Calu3 (cell line): ENCODE measurements around the gene PRKN. TPM values are rescaled to one million over a fixed set of nuclear protein-coding genes. Genes with fewer than 3 reads are reported as not detected.

ENCODE experiments used
- BruUV-seq: library from RNA; stranded (reverse); fragments of 400-500 nt; replicated peaks from 2 replicates; lab custom pipeline; 2021; lab: Mats Ljungman, UMichigan
- CTCF ChIA-PET: fragments of 300-600 bp; sonication (Branson Sonifier 250); formaldehyde crosslinking; loops from one replicate; lab custom pipeline; 2022; ENCODE audit warnings: antibody characterized with exemption; lab: Charles Lee
- DNase-seq: peaks from one replicate; pipeline ENCODE4 v3.0.0; 2022
- H3K27ac Mint-ChIP-seq: one replicate; pipeline ENCODE4 v1.8.0; 2022; ENCODE audit warnings: mixed read lengths; ENCODE audit not compliant: unreplicated experiment
- H3K27me3 Mint-ChIP-seq: one replicate; pipeline ENCODE4 v1.8.0; 2022; ENCODE audit warnings: mixed read lengths; ENCODE audit not compliant: unreplicated experiment
- H3K36me3 Mint-ChIP-seq: one replicate; pipeline ENCODE4 v1.8.0; 2022; ENCODE audit warnings: mild to moderate bottlenecking, moderate library complexity, mixed read lengths; ENCODE audit not compliant: insufficient read depth, unreplicated experiment
- H3K4me1 Mint-ChIP-seq: one replicate; pipeline ENCODE4 v1.8.0; 2022; ENCODE audit warnings: mild to moderate bottlenecking, low read depth, mixed read lengths; ENCODE audit not compliant: unreplicated experiment
- H3K4me3 Mint-ChIP-seq: one replicate; pipeline ENCODE4 v1.8.0; 2022; ENCODE audit warnings: mild to moderate bottlenecking, low read depth, moderate library complexity, mixed read lengths; ENCODE audit not compliant: unreplicated experiment
- H3K9me3 Mint-ChIP-seq: one replicate; pipeline ENCODE4 v1.8.0; 2022; ENCODE audit warnings: low read depth, mixed read lengths; ENCODE audit not compliant: unreplicated experiment
- CTCF ChIP-seq: fragments of 200-600 bp; IDR thresholded peaks from one replicate; pipeline ENCODE4 v1.8.0; 2022; ENCODE audit warnings: antibody characterized with exemption; ENCODE audit not compliant: unreplicated experiment
- intact Hi-C: fragments of 100-400 bp; cut with micrococcal nuclease; formaldehyde crosslinking; loops from one replicate; pipeline ENCODE4 v1.10.0; 2022; ENCODE audit not compliant: unreplicated experiment
- total RNA-seq: library from RNA; stranded (reverse); gene quantifications from 2 replicates; pipeline ENCODE4 v1.2.3, GENCODE V29; 2022

Gene PRKN
- total RNA-seq, 1 experiment from 2014 or later: 3.8 TPM

DNA sequence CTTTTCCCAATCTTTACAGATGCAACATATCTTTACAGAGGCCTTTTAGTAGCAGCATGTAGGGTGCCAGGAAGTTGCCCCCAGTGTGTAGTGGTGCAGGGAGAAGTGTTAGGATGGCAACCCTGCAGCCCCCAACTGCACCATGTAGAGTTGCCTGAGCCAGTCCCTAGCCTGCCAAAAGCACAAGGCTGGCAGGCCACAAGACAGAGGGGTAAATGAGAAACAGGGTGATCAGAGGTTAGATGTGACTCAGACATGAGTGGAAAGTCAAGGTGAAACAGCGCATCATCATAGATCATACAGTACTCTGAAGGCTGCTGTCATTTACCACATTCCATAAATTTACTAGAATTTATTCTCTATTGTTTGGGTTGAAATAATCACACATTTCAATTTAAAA, 467.5 kb downstream of the PRKN start:
- H3K27ac Mint-ChIP-seq: no peak overlapping the region
- H3K27me3 Mint-ChIP-seq: no peaks in the 10 kb centered on the region
- CTCF ChIA-PET: no interaction called here
- BruUV-seq: no TSS peak
- no peak for DNase-seq
- no peaks in the 10 kb centered on the region for H3K36me3 Mint-ChIP-seq
- TF ChIP-seq CTCF: no peak
- H3K4me3 Mint-ChIP-seq: no peak overlapping the region
- intact Hi-C loops: no loop called here
- H3K4me1 Mint-ChIP-seq: no peaks in the 10 kb centered on the region
- H3K9me3 Mint-ChIP-seq: peaks cover 7% of the 10 kb centered on the region

DNA sequence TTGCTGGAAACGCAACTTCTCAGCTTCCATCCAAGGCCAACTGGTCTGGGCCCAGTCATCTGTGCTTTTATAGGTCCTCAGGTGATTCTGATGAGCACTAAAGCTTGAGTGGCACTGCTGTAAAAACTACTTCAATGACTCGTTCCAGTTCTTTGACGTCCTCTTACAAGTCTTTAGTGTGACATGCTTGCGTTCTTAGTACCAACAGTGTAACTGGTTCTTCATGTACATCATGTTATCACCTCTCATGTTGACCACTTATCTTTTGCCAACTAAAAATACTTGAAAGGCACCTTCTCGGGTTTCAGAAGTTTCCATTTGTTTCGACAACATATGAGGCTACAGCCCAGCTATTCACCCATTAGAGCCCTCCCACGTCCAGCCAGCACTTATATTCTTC, 468.9 kb downstream of the PRKN start:
- no TSS peak for BruUV-seq

DNA sequence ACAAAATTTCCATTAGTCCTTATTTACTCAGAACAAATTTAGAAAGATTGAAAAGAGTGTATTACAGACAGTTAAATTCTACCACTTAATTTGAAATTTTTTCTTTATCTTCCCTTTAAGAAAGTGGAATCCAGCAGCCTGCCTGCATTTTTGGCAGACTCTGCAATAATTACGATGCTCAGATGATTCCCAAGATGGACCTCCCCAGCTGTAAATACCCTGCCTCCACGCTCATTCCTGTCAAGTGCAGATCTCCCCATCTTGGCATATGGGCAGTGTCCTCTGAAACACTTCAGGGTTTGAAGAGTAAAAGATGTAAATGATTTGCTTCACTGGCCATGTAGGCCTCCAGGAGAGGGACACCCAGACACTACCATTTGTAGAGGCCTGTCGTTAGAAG, 471.2 kb downstream of the PRKN start:
- no peak for DNase-seq
- no TSS peak for BruUV-seq
- Mint-ChIP-seq H3K4me1 (no peaks in the 10 kb centered on the region), H3K27me3 (no peaks in the 10 kb centered on the region), H3K9me3 (no peaks in the 10 kb centered on the region), H3K4me3 (no peak overlapping the region), H3K27ac (no peak overlapping the region), H3K36me3 (no peaks in the 10 kb centered on the region)
- intact Hi-C loops: no loop called here
- CTCF ChIA-PET: no interaction called here
- TF ChIP-seq CTCF: no peak

More for the DNA sequence above, 468.9 kb downstream of the PRKN start:
- intact Hi-C loops: no loop called here
- no peak overlapping the region for H3K27ac Mint-ChIP-seq
- no peak overlapping the region for H3K4me3 Mint-ChIP-seq
- no peak for DNase-seq
- CTCF ChIA-PET: no interaction called here
- no peaks in the 10 kb centered on the region for H3K4me1 Mint-ChIP-seq
- H3K9me3 Mint-ChIP-seq: no peaks in the 10 kb centered on the region
- no peak for TF ChIP-seq CTCF
- H3K36me3 Mint-ChIP-seq: no peaks in the 10 kb centered on the region
- no peaks in the 10 kb centered on the region for H3K27me3 Mint-ChIP-seq

DNA sequence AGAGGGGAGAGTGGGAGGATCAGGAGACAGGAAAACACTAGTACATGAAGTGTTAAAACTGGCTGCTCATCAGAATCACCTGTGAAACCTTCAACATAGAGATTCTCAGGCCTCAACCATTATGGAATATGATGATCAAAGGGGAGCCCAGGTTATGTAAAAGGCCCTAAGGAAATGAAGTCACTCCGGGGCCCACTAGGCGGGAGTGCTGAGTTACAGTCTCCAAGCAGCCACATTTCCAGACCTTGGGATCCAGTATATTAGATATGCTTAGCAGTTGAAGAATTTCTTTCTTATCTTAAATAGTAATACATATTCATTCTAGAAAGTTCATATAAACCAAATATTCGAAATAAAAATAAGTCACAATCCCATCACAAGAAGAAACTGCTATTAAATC, 476.3 kb downstream of the PRKN start:
- BruUV-seq: no TSS peak
- intact Hi-C loops: no loop called here
- Mint-ChIP-seq H3K4me3 (no peak overlapping the region), H3K27me3 (no peaks in the 10 kb centered on the region), H3K4me1 (no peaks in the 10 kb centered on the region), H3K27ac (no peak overlapping the region), H3K9me3 (no peaks in the 10 kb centered on the region), H3K36me3 (no peaks in the 10 kb centered on the region)
- no peak for DNase-seq
- CTCF ChIA-PET: no interaction called here
- no peak for TF ChIP-seq CTCF
